ENCODE measurements around the gene DNAH2. TPM values are rescaled to one million over a fixed set of nuclear protein-coding genes. Genes with fewer than 3 reads are reported as not detected.

Gene DNAH2
- total and polyA plus RNA-seq, 2 of the 8 experiments (the other 6 are each of a cell fraction or from before 2014, with no cell fraction given) = 0.13 to 0.18 TPM

- no peak for TF ChIP-seq POU5F1 (IDR thresholded peaks at IDR 0.05; ENCODE audit: low read depth, low read length)
- TF ChIP-seq MAFK (IDR thresholded peaks at IDR 0.05; ENCODE audit: low read depth, low read length) = no peak
Observed at GRCh38 chr17:7818026-7818425, 100.5 kb downstream of the DNAH2 start (continued).
